Coronary artery (tissue), 2 donors: ENCODE measurements around the gene ZNF559.
"Not testable (repeated sequence)": the region's sequence is repeated elsewhere in the genome, so short reads cannot be mapped to it uniquely, and the experiment has no call there.

Source experiments
- DNase-seq: peaks from one replicate; pipeline ENCODE4 v3.0.0-alpha.2; 2017; ENCODE audit warnings: low spot score
- H3K27ac ChIP-seq, 2 donors: fragments of 200-600 bp; sonication (generic); one replicate each; pipeline ENCODE4 v1.5.1; 2016 to 2019
- H3K4me3 ChIP-seq: fragments of 200-600 bp; sonication (generic); 2 replicates; pipeline ENCODE4 v1.5.1; 2016; ENCODE audit warnings: mild to moderate bottlenecking, moderate library complexity
- TF ChIP-seq, protein P1 (sequence below): fragments of 200-600 bp; sonication (generic); IDR thresholded peaks from one replicate; pipeline ENCODE4 v1.5.1; 2019; ENCODE audit warnings: antibody characterized with exemption

Gene ZNF559

DNA sequence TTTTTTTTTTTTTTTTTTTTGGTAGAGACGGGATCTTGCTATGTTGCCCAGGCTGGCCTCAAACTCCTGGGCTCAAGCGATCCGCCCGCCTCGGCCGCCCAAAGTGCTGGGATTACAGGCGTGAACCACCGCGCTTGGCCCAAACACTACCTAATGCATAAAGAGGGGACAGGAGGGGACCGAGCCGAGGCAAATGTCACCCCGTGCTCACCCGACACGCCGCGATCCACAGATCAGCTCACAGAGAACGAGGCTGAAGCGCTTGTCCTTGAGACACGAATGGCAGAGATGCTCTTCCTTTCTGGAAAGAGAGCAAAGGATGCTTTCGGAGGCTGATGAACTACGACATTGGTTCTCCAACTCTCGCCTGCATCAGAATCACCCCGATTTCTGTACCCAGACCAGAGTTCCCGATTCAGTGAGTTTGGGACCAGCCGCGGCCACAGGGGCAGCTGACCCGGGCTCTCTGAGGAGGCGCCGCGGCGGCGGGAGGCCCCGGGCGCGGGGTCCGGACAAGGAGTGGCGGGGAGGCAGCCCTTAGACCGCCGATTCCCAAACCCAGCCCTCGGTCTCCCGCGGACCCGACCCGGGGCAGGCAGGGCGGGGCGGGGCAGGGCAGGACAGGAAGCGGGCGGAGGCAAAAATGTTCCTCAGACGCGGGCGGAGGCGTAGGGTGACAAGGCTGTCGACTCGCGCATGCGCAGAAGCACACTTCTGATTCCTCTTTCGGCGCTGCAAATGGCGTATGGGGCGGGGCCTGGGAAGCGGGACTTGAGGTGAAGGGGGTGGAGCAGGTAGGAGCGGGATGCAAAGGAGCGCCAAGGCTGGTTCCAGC, 14.6 kb upstream of the ZNF559 start, which contains the start of gene ZNF699:
Gene ZNF699, minus strand, starts transcription at position 700 of the 835 bp plus-strand sequence. CDS start 4,719 bp downstream, outside the sequence.
- peak within 1 kb of the TSS; percentile 91 to 95 for H3K27ac ChIP-seq
- DNase-seq, result peak; percentile 99
- H3K4me3 ChIP-seq, result peak within 1 kb of the TSS; percentile 79
- TF ChIP-seq, protein P1, sequence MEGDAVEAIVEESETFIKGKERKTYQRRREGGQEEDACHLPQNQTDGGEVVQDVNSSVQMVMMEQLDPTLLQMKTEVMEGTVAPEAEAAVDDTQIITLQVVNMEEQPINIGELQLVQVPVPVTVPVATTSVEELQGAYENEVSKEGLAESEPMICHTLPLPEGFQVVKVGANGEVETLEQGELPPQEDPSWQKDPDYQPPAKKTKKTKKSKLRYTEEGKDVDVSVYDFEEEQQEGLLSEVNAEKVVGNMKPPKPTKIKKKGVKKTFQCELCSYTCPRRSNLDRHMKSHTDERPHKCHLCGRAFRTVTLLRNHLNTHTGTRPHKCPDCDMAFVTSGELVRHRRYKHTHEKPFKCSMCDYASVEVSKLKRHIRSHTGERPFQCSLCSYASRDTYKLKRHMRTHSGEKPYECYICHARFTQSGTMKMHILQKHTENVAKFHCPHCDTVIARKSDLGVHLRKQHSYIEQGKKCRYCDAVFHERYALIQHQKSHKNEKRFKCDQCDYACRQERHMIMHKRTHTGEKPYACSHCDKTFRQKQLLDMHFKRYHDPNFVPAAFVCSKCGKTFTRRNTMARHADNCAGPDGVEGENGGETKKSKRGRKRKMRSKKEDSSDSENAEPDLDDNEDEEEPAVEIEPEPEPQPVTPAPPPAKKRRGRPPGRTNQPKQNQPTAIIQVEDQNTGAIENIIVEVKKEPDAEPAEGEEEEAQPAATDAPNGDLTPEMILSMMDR, result no peak

DNA sequence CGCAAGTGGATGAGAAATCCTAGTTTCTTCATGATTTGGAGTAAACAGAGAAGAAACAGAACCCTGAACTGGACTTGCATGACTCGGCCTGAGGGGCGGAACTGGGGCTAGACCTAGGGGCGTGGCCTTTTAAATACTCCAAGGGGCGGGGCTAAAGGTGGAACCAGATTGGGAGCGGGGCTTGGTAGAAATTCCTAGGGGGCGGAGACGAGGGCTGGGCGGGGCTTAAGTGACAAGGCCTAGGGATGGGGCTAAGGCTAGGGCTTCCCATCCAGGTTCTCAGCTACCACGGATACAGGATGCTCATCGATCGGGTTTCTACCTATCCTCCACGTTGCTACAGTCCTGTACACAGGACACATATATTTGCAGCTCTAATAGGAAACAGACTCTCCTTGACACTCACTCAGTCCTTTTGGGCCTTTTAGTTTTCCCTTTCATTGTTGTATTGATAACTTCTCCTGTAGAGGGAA, 14.0 kb upstream of the ZNF559 start:
- Histone ChIP-seq H3K27ac (peak overlapping the region; percentile 91 to 95), H3K4me3 (peak overlapping the region; percentile 79)
- DNase-seq, result peak; percentile 94
- TF ChIP-seq, protein P1, result no peak

DNA sequence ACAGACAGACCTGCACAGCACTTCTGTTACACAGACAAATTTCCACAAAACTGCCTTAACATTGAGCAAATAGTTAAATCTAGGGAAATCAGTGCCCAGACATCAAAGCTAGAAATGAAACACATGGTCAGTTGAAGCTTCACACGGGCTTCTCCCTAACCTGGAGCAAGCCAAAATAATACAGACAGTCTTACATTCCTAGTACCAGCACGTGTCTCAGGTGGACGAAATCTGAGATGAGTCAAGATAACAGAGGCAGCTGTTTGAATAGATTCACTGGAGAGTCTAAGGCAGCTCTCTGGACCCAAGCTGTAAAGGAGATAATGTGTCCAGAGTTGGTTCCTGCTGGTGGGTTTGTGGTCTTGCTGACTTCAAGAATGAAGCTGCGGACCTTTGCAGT, 10.2 kb upstream of the ZNF559 start:
- TF ChIP-seq, protein P1, result no peak
- DNase-seq, result no peak
- no peak overlapping the region for H3K27ac ChIP-seq
- no peak overlapping the region for H3K4me3 ChIP-seq

DNA sequence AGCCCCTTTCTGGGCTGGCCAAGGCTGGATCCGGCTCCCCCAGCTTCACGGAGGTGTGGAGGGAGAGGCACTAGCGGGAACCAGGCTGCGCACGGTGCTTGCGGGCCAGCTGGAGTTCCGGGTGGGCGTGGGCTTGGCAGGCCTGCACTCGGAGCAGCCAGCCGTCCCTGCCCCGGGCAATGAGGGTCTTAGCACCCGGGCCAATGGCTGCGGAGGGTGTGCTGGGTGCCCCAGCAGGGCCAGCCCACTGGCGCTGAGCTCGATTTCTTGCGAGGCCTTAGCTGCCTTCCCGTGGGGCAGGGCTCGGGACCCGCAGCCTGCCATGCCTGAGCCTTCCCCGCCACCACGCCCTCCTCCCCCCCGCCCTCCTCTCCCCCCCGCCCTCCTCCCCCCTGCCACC, 2.6 kb upstream of the ZNF559 start:
- no peak for DNase-seq
- TF ChIP-seq, protein P1, result no peak
- Histone ChIP-seq H3K27ac (no peak overlapping the region), H3K4me3 (no peak overlapping the region)

DNA sequence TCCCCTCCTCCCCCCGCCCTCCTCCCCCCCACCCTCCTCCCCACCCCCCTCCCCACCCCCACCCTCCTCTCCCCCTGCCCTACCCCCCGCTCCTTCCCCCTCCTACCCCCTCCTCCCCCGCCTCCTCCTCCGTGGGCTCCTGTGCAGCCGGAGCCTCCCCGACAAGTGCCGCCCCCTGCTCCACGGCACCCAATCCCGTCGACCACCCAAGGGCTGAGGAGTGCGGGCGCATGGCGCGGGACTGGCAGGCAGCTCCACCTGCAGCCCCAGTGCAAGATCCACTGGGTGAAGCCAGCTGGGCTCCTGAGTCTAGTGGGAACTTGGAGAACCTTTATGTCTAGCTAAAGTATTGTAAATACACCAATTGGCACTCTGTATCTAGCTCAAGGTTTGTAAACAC, 2.2 kb upstream of the ZNF559 start:
- not testable (repeated sequence) for H3K27ac ChIP-seq, H3K4me3 ChIP-seq, DNase-seq

DNA sequence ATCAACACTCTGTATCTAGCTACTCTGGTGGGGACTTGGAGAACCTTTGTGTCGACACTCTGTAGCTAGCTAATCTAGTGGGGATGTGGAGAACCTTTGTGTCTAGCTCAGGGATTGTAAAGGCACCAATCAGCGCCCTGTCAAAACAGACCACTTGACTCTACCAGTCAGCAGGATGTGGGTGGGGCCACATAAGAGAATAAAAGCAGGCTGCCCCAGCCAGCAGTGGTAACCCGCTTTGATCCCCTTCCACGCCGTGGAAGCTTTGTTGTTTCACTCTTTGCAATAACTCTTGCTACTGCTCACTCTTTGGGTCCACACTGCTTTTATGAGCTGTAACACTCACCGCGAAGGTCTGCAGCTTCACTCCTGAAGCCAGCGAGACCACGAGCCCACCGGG, 1.8 kb upstream of the ZNF559 start:
- DNase-seq, H3K27ac ChIP-seq: not testable (repeated sequence)

DNA sequence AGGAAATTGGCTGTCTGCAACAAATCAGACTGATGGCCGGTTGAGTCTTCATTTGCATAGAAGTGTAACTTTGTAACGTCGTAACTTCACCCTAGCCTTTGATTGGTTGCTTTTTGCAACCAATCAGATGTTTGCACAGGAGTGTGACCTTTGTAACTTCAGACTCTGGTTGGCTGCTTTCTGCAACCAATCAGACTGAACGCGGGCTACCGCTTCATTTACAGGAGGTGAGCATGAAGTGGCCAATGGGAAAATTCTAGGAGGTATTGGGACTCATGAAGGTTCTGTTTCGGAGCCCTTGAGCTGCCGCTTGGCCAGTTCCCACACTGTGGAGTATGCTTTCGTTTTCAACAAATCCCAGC, 441 bp upstream of the ZNF559 start:
- peak overlapping the region; percentile 76 to 89 for H3K27ac ChIP-seq
- TF ChIP-seq, protein P1, result no peak
- H3K4me3 ChIP-seq, result peak overlapping the region; percentile 75
- DNase-seq, result peak; percentile 79

More for the DNA sequence above, 1.8 kb upstream of the ZNF559 start:
- H3K4me3 ChIP-seq, result not testable (repeated sequence)

DNA sequence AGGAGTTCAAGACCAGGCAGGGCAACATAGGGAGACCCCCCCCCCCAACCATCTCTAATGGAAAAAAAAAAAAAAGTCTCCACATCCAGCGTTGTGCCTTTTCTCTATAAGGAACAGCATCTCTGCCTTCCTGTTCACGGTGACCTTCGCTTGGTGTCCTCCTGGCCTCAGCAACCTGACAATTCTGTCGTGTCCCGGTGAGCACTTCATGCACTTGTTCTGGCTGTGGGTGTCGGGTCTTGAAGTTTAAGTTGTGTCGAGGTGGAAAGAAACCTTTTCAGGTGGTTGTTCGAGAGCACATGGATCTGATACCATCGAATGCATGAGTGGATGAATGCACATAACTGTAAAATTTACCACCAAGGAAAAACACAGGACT, 594 bp downstream of the ZNF559 start:
- peak overlapping the region; percentile 75 for H3K4me3 ChIP-seq
- H3K27ac ChIP-seq, result peak overlapping the region; percentile 76 to 89
- DNase-seq, result no peak
- TF ChIP-seq, protein P1, result no peak
